AG04449 (cell line): Measurements from ENCODE around the gene TMTC1.

Experiments
- CTCF ChIA-PET: fragments of 350-600 bp; formaldehyde crosslinking; extraction: SDS; loops from one replicate; lab custom pipeline; 2021; ENCODE audit warnings: antibody characterized with exemption; lab: Yijun Ruan, JAX
- POLR2A ChIA-PET: fragments of 400-600, 350-600 bp; formaldehyde crosslinking; extraction: SDS; loops from one replicate; lab custom pipeline; 2020; ENCODE audit warnings: antibody characterized with exemption, inconsistent platforms; lab: Yijun Ruan, JAX
- DNase-seq: peaks from one replicate; pipeline ENCODE4 v3.0.0-alpha.2; 2010; ENCODE audit warnings: low read depth, low spot score
- H3K4me3 ChIP-seq: 2 replicates; pipeline ENCODE4 v1.5.1; 2011; ENCODE audit warnings: low read depth, mild to moderate bottlenecking, control low read depth, low read length
- CTCF ChIP-seq: IDR thresholded peaks from one replicate; pipeline ENCODE4 v1.5.1; 2011; ENCODE audit warnings: mild to moderate bottlenecking, moderate library complexity, low read length, control low read depth, inconsistent platforms; ENCODE audit not compliant: insufficient read depth; ENCODE audit errors: missing control alignments

The TMTC1 gene

GRCh38 chr12:29771165-29771564 lies 12.6 kb downstream of the TMTC1 start:
- H3K4me3 ChIP-seq: no peak overlapping the region
- CTCF ChIA-PET: no interaction called here
- TF ChIP-seq CTCF: no peak
- POLR2A ChIA-PET: no interaction called here
- DNase-seq: no peak

- H3K4me3 ChIP-seq: no peak overlapping the region
- no peak for TF ChIP-seq CTCF
- no peak for DNase-seq
- ChIA-PET CTCF (no interaction called here), POLR2A (no interaction called here)
These were observed 14.4 kb downstream of the TMTC1 start for GRCh38 chr12:29769162-29769858.

- no peak for DNase-seq
- no peak for TF ChIP-seq CTCF
- CTCF ChIA-PET: no interaction called here
- H3K4me3 ChIP-seq: no peak overlapping the region
- POLR2A ChIA-PET: no interaction called here
These were observed 15.4 kb downstream of the TMTC1 start for GRCh38 chr12:29768372-29768771.

- TF ChIP-seq CTCF: no peak
- ChIA-PET POLR2A (no interaction called here), CTCF (no interaction called here)
- H3K4me3 ChIP-seq: no peak overlapping the region
- no peak for DNase-seq
These were observed 20.4 kb downstream of the TMTC1 start for GRCh38 chr12:29763301-29763683.

- DNase-seq: no peak
- ChIA-PET CTCF (no interaction called here), POLR2A (no interaction called here)
- H3K4me3 ChIP-seq: no peak overlapping the region
- TF ChIP-seq CTCF: no peak
These were observed 21.0 kb downstream of the TMTC1 start for GRCh38 chr12:29762637-29763300.

GRCh38 chr12:29759950-29760349 lies 23.8 kb downstream of the TMTC1 start:
- TF ChIP-seq CTCF: no peak
- ChIA-PET CTCF (no interaction called here), POLR2A (no interaction called here)
- H3K4me3 ChIP-seq: no peak overlapping the region
- DNase-seq: no peak
